ENCODE data around the gene PPP3R1.

DNA sequence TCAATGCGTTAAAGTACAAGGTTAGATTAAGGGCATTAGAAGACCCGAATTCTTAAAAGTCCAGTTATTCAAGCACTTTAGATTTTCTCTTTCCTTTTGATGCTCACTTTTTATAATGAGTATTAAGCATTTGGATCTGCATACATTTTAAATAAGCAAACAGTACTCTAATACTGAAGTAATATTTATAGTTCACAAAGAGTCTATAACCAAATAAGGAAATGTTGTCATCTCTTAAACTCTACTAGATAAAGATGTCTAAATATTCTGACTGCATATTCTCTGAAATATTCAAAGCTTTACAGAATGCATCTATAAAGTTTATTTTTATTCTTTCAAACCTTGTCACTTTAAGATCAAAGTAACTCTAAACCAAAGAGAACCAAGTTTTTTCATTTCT is 25.5 kb downstream of the PPP3R1 start:
- TF ChIP-seq, protein P1, sequence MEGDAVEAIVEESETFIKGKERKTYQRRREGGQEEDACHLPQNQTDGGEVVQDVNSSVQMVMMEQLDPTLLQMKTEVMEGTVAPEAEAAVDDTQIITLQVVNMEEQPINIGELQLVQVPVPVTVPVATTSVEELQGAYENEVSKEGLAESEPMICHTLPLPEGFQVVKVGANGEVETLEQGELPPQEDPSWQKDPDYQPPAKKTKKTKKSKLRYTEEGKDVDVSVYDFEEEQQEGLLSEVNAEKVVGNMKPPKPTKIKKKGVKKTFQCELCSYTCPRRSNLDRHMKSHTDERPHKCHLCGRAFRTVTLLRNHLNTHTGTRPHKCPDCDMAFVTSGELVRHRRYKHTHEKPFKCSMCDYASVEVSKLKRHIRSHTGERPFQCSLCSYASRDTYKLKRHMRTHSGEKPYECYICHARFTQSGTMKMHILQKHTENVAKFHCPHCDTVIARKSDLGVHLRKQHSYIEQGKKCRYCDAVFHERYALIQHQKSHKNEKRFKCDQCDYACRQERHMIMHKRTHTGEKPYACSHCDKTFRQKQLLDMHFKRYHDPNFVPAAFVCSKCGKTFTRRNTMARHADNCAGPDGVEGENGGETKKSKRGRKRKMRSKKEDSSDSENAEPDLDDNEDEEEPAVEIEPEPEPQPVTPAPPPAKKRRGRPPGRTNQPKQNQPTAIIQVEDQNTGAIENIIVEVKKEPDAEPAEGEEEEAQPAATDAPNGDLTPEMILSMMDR (IDR thresholded peaks at IDR 0.05 in 4 of 5, conservative IDR thresholded peaks at IDR 0.05 in 1 of 5): no peak
- TF ChIP-seq POLR2A (IDR thresholded peaks at IDR 0.05): no peak
